Mesothelial cell of epicardium (in vitro differentiated cells): ENCODE data around the gene CRTC1. TPM values are rescaled to one million over a fixed set of nuclear protein-coding genes. Genes with fewer than 3 reads are reported as not detected.

ENCODE experiments used
- DNase-seq, 2 experiments: peaks; one replicate each; pipeline ENCODE4 v3.0.0; 2021; ENCODE audit warnings: low spot score in 2 of 2; ENCODE audit not compliant: unreplicated experiment in 2 of 2
- H3K27ac Mint-ChIP-seq: 2 replicates; pipeline ENCODE4 v1.8.0; 2021; ENCODE audit warnings: mixed read lengths
- H3K27me3 Mint-ChIP-seq: 2 replicates; pipeline ENCODE4 v1.8.0; 2021; ENCODE audit warnings: low read depth, mixed read lengths
- H3K36me3 Mint-ChIP-seq: 2 replicates; pipeline ENCODE4 v1.8.0; 2021; ENCODE audit warnings: mixed read lengths
- H3K4me1 Mint-ChIP-seq: 2 replicates; pipeline ENCODE4 v1.8.0; 2021; ENCODE audit warnings: mixed read lengths
- H3K4me3 Mint-ChIP-seq: 2 replicates; pipeline ENCODE4 v1.8.0; 2021; ENCODE audit warnings: mild to moderate bottlenecking, moderate library complexity, mixed read lengths
- H3K9me3 Mint-ChIP-seq: 2 replicates; pipeline ENCODE4 v1.8.0; 2021; ENCODE audit warnings: mixed read lengths
- total RNA-seq: library from RNA; stranded (reverse); gene quantifications from 3 replicates; pipeline ENCODE4 v1.2.1, GENCODE V29; 2021
- TF ChIP-seq, protein P1 (sequence below): fragments of 200-600 bp; sonication (generic); IDR thresholded peaks from one replicate; pipeline ENCODE4 v1.5.0; 2021; ENCODE audit warnings: antibody characterized with exemption; ENCODE audit not compliant: unreplicated experiment

Gene CRTC1
- total RNA-seq, 1 donor from 2014 or later = 31.9 TPM

GRCh38 chr19:18742324-18742723, 58.8 kb downstream of the CRTC1 start:
- H3K36me3 Mint-ChIP-seq = no peaks in the 10 kb centered on the region
- no peak for DNase-seq
- H3K4me3 Mint-ChIP-seq = no peak overlapping the region
- TF ChIP-seq, protein P1, sequence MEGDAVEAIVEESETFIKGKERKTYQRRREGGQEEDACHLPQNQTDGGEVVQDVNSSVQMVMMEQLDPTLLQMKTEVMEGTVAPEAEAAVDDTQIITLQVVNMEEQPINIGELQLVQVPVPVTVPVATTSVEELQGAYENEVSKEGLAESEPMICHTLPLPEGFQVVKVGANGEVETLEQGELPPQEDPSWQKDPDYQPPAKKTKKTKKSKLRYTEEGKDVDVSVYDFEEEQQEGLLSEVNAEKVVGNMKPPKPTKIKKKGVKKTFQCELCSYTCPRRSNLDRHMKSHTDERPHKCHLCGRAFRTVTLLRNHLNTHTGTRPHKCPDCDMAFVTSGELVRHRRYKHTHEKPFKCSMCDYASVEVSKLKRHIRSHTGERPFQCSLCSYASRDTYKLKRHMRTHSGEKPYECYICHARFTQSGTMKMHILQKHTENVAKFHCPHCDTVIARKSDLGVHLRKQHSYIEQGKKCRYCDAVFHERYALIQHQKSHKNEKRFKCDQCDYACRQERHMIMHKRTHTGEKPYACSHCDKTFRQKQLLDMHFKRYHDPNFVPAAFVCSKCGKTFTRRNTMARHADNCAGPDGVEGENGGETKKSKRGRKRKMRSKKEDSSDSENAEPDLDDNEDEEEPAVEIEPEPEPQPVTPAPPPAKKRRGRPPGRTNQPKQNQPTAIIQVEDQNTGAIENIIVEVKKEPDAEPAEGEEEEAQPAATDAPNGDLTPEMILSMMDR = no peak
- no peaks in the 10 kb centered on the region for H3K9me3 Mint-ChIP-seq
- no peak overlapping the region for H3K27ac Mint-ChIP-seq
- peaks cover 15% of the 10 kb centered on the region for H3K4me1 Mint-ChIP-seq
- no peaks in the 10 kb centered on the region for H3K27me3 Mint-ChIP-seq

DNA sequence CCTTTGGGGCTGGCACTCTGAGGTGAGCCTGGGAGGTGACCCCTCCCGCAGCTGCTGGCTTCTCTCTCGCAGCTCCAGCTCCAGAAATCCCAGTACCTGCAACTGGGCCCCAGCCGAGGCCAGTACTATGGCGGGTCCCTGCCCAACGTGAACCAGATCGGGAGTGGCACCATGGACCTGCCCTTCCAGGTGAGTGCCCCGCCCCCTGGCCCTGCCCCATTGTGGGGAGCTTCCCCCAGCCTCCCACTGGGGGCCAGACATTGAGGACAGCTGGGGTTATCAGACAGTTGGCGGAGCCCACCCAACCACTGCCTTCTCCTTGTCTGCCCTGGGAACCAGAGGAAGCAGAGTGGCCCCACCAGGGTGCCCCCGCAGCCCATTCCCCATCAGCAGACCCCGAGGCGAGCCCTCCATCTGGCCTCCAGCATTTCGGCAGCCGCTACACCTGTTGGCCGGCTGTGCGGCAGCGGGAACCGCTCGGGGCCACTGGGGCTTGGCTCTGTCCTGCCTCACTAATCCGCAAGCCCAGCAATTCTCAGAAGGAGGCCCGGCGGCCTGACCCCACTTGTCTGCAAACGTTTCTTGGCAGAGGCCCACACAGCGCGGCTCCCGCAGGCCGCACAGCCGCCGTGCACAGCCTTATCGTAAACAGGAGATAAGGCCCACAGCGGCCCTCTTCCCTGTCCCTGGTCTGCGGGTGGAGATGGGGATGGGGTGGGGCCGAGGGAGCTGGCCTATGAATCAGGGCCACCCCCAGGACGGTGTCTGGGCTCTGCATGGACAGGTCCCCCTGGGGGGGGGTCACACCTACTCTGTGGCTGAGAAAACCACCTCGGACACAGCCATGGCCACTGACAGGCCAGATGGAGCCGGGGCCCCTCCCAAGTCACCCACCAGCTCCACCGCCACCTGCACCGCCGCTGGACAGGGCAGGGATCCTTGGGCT, 59.6 kb downstream of the CRTC1 start:
- peak overlapping the region; percentile 47 for H3K27ac Mint-ChIP-seq
- H3K4me3 Mint-ChIP-seq = no peak overlapping the region
- no peaks in the 10 kb centered on the region for H3K27me3 Mint-ChIP-seq
- H3K9me3 Mint-ChIP-seq = no peaks in the 10 kb centered on the region
- TF ChIP-seq, protein P1 = no peak
- no peaks in the 10 kb centered on the region for H3K36me3 Mint-ChIP-seq
- DNase-seq = peak in 1 of 2 experiments; percentile 70
- peaks cover 12% of the 10 kb centered on the region for H3K4me1 Mint-ChIP-seq

DNA sequence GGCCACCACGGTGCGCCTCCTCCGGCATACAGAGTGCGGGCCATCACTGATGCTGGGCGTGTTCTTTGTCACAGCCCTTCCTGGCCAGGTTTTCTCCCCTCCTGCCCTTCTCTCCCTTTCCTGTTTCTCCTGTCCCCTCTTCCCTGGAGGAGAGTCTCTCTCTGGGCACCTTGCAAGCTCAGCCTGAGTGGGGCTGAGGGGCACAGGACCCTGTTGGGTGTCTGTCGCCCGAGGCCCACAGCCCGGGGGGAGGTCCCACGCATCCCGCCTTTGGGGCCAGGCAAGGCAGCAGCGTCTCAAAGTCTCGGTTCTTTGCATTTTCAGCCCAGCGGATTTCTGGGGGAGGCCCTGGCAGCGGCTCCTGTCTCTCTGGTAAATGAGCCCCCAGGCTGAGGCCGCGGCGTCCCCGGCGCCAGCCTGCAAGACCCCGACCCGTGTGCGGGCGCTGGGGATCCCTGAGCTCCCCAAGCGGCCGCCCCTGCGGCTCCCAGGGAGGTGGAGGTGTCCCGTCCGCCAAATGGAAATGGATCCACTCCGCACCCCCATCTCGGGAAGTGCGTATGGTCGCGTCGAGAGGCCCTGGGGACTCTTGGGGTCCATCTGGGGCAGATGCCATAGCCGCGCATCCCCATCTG, 60.4 kb downstream of the CRTC1 start:
- no peaks in the 10 kb centered on the region for H3K27me3 Mint-ChIP-seq
- no peak for DNase-seq
- H3K4me1 Mint-ChIP-seq = peaks cover 12% of the 10 kb centered on the region
- H3K36me3 Mint-ChIP-seq = no peaks in the 10 kb centered on the region
- H3K9me3 Mint-ChIP-seq = no peaks in the 10 kb centered on the region
- TF ChIP-seq, protein P1 = no peak
- H3K27ac Mint-ChIP-seq = peak overlapping the region; percentile 47
- no peak overlapping the region for H3K4me3 Mint-ChIP-seq

DNA sequence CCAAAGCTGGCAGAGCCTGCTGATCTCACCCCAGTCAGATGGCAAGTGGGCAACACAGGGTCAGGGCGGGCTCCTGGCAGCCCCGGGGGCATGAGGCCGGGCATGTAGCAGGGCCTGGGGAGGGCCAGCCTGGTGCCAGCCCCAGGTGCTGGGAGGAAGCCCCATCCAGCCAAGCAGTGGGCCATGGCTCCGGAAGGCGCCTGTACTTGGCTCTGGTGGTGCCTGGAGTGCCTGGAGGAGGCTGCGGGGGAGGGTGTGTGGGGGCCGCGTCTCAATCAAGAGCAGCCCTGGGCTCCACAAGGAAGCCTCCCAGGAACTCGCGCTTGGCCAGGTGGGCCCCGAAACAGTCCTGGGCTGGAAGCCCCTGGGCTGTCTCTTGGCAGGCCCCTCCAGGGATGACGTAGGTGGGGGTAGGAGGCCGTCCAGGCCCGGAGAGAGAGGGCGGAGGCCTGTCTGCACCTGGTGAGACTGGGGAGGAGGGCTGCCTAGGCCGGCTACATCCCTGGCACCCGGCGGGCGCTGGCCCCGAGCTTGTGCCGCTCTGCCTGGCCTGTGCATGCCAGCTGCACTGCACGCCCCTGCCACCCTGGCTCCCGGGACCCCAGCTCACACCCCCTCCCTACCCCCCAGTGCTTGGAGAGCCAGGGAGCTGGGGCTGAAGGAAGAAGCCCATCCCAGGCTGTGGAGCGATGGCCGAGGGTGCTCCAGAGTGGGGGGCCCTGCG, 61.7 kb downstream of the CRTC1 start:
- H3K9me3 Mint-ChIP-seq = no peaks in the 10 kb centered on the region
- peak in 1 of 2 experiments; percentile 56 for DNase-seq

DNA sequence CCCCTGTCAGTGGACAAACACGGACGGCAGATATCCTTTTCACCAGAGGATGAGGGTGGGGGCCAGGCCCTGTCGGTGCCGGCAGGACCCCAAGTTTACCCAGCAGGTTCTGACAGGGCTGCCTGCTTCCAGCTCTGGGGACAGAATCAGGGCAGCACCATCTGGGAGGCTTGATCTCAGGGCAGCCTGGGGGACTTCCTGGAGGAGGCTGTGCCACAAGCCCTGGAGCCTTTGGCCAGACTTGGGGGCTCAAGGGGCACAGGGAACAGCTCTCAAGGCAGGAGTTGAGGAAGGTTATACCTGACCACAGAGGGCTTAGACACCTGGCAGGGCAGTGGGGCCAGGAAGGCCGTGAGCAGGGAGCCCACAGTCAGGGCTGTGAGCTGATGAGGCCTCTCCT, 62.5 kb downstream of the CRTC1 start:
- no peak overlapping the region for H3K27ac Mint-ChIP-seq

More for the DNA sequence above, 61.7 kb downstream of the CRTC1 start:
- Mint-ChIP-seq H3K4me3 (no peak overlapping the region), H3K36me3 (peaks cover 2% of the 10 kb centered on the region), H3K27ac (no peak overlapping the region), H3K4me1 (peaks cover 15% of the 10 kb centered on the region), H3K27me3 (no peaks in the 10 kb centered on the region)
- TF ChIP-seq, protein P1 = no peak

More for the DNA sequence above, 62.5 kb downstream of the CRTC1 start:
- H3K36me3 Mint-ChIP-seq = peaks cover 7% of the 10 kb centered on the region
- TF ChIP-seq, protein P1 = no peak
- H3K4me3 Mint-ChIP-seq = no peak overlapping the region
- no peaks in the 10 kb centered on the region for H3K9me3 Mint-ChIP-seq
- no peak for DNase-seq
- no peaks in the 10 kb centered on the region for H3K27me3 Mint-ChIP-seq
- H3K4me1 Mint-ChIP-seq = peaks cover 15% of the 10 kb centered on the region
